Transverse colon (tissue), 4 donors: ENCODE data around the gene NPC1.

Experiments
- POLR2A ChIP-seq: fragments of 450-650 bp; IDR thresholded peaks from one replicate; pipeline ENCODE4 v1.6.1; 2016; ENCODE audit warnings: antibody characterized with exemption, mild to moderate bottlenecking, moderate library complexity
- POLR2AphosphoS5 ChIP-seq, 3 donors: sonication (generic); formaldehyde crosslinking; IDR thresholded peaks; one replicate each; pipeline ENCODE4 v1.6.1; 2016; ENCODE audit warnings: antibody characterized with exemption in 3 of 3
- TF ChIP-seq, protein P1 (sequence below), 5 experiments: fragments of 200-600 bp in 3 of 5; fragments of 450-650 bp in 2 of 5; sonication (generic) in 3 of 5; IDR thresholded peaks; 1 replicate in 2 of 5; 2 replicates in 3 of 5; pipeline ENCODE4 v1.5.1; 2016 to 2017; ENCODE audit warnings: antibody characterized with exemption in 5 of 5, inconsistent platforms in 3 of 5, mild to moderate bottlenecking in 2 of 5, moderate library complexity in 1 of 5

DNA sequence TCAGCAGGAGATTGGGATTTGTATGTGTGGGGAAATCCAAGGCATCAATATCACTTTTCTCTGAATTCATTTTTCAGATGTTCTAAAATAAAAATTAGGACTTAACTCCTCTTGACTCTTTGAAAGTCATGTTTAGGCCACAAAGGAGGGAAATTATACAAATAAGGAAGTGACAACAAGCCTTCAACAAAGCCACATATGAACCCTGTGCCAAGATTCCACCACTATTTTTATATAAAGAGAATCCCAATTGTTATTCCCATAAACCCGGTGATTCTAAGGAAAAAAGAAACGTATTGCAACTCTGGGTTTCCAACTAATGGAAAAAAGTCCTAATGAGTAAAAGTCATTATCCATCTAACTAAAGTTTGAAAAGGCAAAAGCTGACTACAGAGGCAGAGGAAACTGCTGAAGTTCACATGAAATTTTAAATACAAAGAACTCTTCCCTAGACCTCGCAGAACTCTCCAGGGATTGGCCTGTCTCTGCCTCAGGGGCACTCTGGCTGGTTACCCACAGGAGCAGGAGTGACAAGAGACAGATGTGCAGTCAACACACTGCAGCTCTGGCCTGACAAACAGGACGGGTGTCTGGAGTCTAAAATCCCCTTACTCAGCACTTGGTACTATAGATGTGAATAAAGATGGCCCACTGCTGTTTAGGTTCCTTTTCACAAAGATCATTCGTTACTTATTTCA is 11.5 kb downstream of the NPC1 start:
- TF ChIP-seq, protein P1, sequence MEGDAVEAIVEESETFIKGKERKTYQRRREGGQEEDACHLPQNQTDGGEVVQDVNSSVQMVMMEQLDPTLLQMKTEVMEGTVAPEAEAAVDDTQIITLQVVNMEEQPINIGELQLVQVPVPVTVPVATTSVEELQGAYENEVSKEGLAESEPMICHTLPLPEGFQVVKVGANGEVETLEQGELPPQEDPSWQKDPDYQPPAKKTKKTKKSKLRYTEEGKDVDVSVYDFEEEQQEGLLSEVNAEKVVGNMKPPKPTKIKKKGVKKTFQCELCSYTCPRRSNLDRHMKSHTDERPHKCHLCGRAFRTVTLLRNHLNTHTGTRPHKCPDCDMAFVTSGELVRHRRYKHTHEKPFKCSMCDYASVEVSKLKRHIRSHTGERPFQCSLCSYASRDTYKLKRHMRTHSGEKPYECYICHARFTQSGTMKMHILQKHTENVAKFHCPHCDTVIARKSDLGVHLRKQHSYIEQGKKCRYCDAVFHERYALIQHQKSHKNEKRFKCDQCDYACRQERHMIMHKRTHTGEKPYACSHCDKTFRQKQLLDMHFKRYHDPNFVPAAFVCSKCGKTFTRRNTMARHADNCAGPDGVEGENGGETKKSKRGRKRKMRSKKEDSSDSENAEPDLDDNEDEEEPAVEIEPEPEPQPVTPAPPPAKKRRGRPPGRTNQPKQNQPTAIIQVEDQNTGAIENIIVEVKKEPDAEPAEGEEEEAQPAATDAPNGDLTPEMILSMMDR (IDR thresholded peaks at IDR 0.05), result no peak
- TF ChIP-seq POLR2AphosphoS5 (IDR thresholded peaks at IDR 0.05) (no peak), POLR2A (no peak)
